Hepatocyte (in vitro differentiated cells): ENCODE measurements around the gene C19orf73. TPM values are rescaled to one million over a fixed set of nuclear protein-coding genes. Genes with fewer than 3 reads are reported as not detected.
A peak's percentile ranks its signal among the peaks of the same experiment; 100 is the strongest.

Source experiments
- DNase-seq: peaks from one replicate; pipeline ENCODE4 v3.0.0-alpha.2; 2016; ENCODE audit warnings: low spot score
- H2AFZ ChIP-seq: fragments of 200-600 bp; sonication (generic); 2 replicates; pipeline ENCODE4 v1.6.0; 2016; ENCODE audit warnings: antibody characterized with exemption, mild to moderate bottlenecking
- H3K27ac ChIP-seq: fragments of 200-600 bp; sonication (generic); 2 replicates; pipeline ENCODE4 v1.5.1; 2016; ENCODE audit warnings: mild to moderate bottlenecking
- H3K27me3 ChIP-seq: fragments of 200-600 bp; sonication (generic); 2 replicates; pipeline ENCODE4 v1.6.1; 2016
- H3K36me3 ChIP-seq: fragments of 200-600 bp; sonication (generic); replicated peaks from 2 replicates; pipeline ENCODE4 v1.5.1; 2016; ENCODE audit warnings: low read depth; ENCODE audit not compliant: insufficient read depth
- H3K4me1 ChIP-seq: fragments of 200-600 bp; sonication (generic); 2 replicates; pipeline ENCODE4 v1.5.1; 2016; ENCODE audit warnings: mild to moderate bottlenecking, moderate library complexity; ENCODE audit not compliant: insufficient read depth
- H3K4me2 ChIP-seq: fragments of 200-600 bp; sonication (generic); 2 replicates; pipeline ENCODE4 v1.6.0; 2016
- H3K4me3 ChIP-seq: fragments of 200-600 bp; sonication (generic); 2 replicates; pipeline ENCODE4 v1.5.1; 2016; ENCODE audit warnings: mild to moderate bottlenecking
- H3K79me2 ChIP-seq: fragments of 200-600 bp; sonication (generic); 2 replicates; pipeline ENCODE4 v1.6.0; 2017; ENCODE audit warnings: mild to moderate bottlenecking
- H3K9me2 ChIP-seq: fragments of 200-600 bp; sonication (generic); replicated peaks from 2 replicates; pipeline ENCODE4 v1.6.0; 2017; ENCODE audit warnings: mild to moderate bottlenecking; ENCODE audit not compliant: insufficient read depth
- H3K9me3 ChIP-seq: fragments of 200-600 bp; sonication (generic); 2 replicates; pipeline ENCODE4 v1.5.1; 2016; ENCODE audit warnings: low read depth, mild to moderate bottlenecking
- H4K20me1 ChIP-seq: fragments of 200-600 bp; sonication (generic); 2 replicates; pipeline ENCODE4 v1.6.0; 2016; ENCODE audit warnings: mild to moderate bottlenecking; ENCODE audit not compliant: insufficient read depth, poor library complexity, severe bottlenecking
- EZH2 ChIP-seq: fragments of 200-600 bp; sonication (generic); IDR thresholded peaks from 2 replicates; pipeline ENCODE4 v1.6.1; 2016; ENCODE audit warnings: antibody characterized with exemption, mild to moderate bottlenecking, borderline replicate concordance
- EZH2phosphoT487 ChIP-seq: fragments of 200-600 bp; sonication (generic); IDR thresholded peaks from one replicate; pipeline ENCODE4 v1.6.1; 2018; ENCODE audit warnings: antibody characterized with exemption, mild to moderate bottlenecking, low read depth, moderate library complexity; ENCODE audit not compliant: unreplicated experiment, severe bottlenecking
- WGBS: methylation state at CpG from one replicate; pipeline ENCODE4 v1.1.6; 2016; ENCODE audit warnings: low lambda C conversion rate; ENCODE audit errors: missing lambda C conversion rate; 5-methylcytosine and 5-hydroxymethylcytosine counted together
- polyA plus RNA-seq: library from polyadenylated mRNA; unstranded; fragments of >200 nt; fragmentation: Nextera tagmentation; extraction: Ambion mirVana; gene quantifications from 2 replicates; pipeline ENCODE4 v1.2.1, GENCODE V29; 2016
- total RNA-seq: library from RNA; depleted of rRNA; stranded (reverse); fragments of >200 nt; gene quantifications from 2 replicates; pipeline ENCODE4 v1.2.3, GENCODE V29; 2014
- TF ChIP-seq, protein P1 (sequence below): fragments of 200-600 bp; sonication (generic); IDR thresholded peaks from 2 replicates; pipeline ENCODE4 v1.5.1; 2016; ENCODE audit warnings: antibody characterized with exemption, mild to moderate bottlenecking; ENCODE audit not compliant: poor library complexity

C19orf73 gene
- total and polyA plus RNA-seq, 2 experiments from 2014 or later: 1.9 to 2.7 TPM

DNA sequence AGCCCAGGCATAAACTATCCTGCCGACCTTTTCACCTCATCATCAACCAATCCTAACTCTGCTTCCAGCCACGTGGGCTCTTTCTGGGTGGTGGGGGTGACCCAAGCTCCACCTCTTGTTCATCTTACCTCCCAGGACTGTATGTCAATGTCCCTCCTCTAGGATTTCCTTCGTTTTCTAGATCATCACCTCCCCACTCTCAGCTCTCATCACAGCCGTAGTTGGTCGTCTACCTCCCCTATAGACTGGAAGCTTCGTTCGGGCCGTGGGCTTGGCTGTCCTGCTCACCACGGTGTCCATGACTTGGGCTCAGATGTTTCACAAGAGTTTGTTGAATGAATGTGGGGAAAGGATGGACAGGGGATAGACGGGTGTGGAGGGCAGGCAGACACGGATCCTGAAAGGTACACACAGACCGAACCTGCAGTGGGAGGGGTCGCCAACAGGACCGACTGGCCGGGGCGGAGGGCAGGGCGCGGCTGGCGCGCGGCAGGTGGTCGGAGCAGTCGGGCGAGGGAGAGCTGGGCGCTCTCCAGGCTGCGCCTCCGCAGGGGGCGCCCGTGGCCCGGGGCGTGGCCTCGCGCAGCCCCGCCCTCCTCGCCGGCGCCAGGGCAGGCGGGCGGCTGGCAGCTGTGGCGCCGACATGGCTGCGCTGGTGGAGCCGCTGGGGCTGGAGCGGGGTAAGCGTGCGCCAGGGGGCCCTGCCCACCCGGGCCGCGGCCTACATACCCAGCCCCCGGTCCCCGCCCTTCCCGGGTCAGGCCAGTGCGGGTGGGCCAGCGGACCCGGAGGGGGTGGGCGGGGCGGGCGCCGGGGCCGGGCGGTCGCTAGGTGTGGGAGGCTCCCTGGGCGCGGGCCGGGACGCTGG lies 4.9 kb downstream of the C19orf73 start, which contains the start of gene LIN7B:
Gene LIN7B, plus strand, starts transcription at position 609 of the 868 bp plus-strand sequence. Its CDS starts 35 bp downstream, at position 644.
- H3K4me3 ChIP-seq: peak within 1 kb of the TSS; percentile 94
- H3K9me2 ChIP-seq: no peaks in the 10 kb centered on the region
- peaks cover 12% of the 10 kb centered on the region for H3K4me1 ChIP-seq
- H2AFZ ChIP-seq: peak within 1 kb of the TSS; percentile 84
- H4K20me1 ChIP-seq: no peaks in the 10 kb centered on the region
- no peak for TF ChIP-seq EZH2phosphoT487
- TF ChIP-seq, protein P1, sequence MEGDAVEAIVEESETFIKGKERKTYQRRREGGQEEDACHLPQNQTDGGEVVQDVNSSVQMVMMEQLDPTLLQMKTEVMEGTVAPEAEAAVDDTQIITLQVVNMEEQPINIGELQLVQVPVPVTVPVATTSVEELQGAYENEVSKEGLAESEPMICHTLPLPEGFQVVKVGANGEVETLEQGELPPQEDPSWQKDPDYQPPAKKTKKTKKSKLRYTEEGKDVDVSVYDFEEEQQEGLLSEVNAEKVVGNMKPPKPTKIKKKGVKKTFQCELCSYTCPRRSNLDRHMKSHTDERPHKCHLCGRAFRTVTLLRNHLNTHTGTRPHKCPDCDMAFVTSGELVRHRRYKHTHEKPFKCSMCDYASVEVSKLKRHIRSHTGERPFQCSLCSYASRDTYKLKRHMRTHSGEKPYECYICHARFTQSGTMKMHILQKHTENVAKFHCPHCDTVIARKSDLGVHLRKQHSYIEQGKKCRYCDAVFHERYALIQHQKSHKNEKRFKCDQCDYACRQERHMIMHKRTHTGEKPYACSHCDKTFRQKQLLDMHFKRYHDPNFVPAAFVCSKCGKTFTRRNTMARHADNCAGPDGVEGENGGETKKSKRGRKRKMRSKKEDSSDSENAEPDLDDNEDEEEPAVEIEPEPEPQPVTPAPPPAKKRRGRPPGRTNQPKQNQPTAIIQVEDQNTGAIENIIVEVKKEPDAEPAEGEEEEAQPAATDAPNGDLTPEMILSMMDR: peak; percentile 40
- no peak for TF ChIP-seq EZH2
- H3K27me3 ChIP-seq: no peaks in the 10 kb centered on the region
- no peaks in the 10 kb centered on the region for H3K79me2 ChIP-seq
- H3K27ac ChIP-seq: peak within 1 kb of the TSS; percentile 94
- peak; percentile 93 for DNase-seq
- no peaks in the 10 kb centered on the region for H3K9me3 ChIP-seq
- no peaks in the 10 kb centered on the region for H3K36me3 ChIP-seq
- 8% methylated on average over 21 of the region's 66 CpGs for WGBS
- peak within 1 kb of the TSS; percentile 99 for H3K4me2 ChIP-seq

DNA sequence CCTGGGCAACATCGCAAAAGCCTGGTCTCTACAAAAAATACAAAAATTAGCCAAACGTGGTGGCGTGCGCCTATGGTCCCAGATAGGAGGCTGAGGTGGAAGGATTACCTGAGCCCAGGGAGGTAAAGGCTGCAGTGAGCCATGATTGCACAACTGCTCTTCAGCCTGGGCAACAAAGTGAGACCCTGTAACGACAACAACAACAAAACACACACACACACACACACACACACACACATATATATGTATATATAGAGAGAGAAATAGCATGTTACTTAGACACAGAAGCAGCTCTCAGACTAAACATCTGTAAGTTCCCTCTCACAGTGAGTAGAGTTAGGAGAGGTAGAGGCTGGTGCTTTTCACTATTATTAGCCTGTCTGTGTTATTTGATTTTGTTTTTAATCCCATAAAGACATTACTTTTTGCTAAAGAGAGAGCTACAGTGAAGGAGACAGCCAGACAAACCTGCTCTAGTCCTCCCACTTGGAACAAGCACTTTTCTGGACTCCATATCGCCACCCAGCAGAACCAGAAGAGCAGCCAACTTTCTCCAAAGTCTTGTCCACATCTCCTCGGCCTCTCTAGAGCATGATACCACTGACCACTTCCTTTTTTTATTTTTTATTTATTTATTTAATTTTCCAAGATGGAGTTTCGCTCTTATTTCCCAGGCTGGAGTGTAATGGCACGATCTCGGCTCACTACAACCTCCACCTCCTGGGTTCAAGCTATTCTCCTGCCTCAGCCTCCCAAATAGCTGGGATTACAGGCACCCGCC lies 7.5 kb downstream of the C19orf73 start:
- H3K27me3 ChIP-seq: no peaks in the 10 kb centered on the region
- H3K4me1 ChIP-seq: peaks cover 5% of the 10 kb centered on the region
- H3K4me2 ChIP-seq: no peak overlapping the region
- 93% methylated on average over 11 of the region's 11 CpGs for WGBS
- H3K79me2 ChIP-seq: no peaks in the 10 kb centered on the region
- H3K9me3 ChIP-seq: no peaks in the 10 kb centered on the region
- H3K9me2 ChIP-seq: no peaks in the 10 kb centered on the region
- no peak for DNase-seq
- H3K36me3 ChIP-seq: no peaks in the 10 kb centered on the region
- H3K27ac ChIP-seq: no peak overlapping the region
- H4K20me1 ChIP-seq: peaks cover 8% of the 10 kb centered on the region
- H2AFZ ChIP-seq: no peak overlapping the region
- no peak overlapping the region for H3K4me3 ChIP-seq
- TF ChIP-seq, protein P1: no peak
- TF ChIP-seq EZH2phosphoT487: no peak
- TF ChIP-seq EZH2: no peak

DNA sequence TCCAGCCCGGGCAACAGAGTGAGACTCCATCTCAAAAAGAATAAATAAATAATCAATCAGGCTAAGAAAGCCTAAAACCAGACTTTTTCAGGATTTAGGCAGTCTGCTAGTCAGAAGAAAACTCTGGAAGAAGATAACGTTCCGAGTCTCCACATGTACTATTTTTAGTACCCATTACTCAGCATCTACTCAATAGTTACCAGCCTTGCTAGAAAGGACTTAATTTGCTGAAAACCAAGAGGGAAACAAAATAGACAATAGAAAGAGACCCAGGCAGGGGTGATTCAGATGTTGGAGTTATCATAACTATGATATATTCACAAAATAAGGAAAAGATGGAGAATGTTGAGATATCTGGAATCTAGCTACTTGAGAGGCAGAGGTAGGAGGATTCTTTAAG lies 8.4 kb downstream of the C19orf73 start:
- H3K79me2 ChIP-seq: no peaks in the 10 kb centered on the region
- H4K20me1 ChIP-seq: peaks cover 12% of the 10 kb centered on the region
- H3K4me2 ChIP-seq: no peak overlapping the region
- TF ChIP-seq EZH2: no peak
- no peak for TF ChIP-seq EZH2phosphoT487
- TF ChIP-seq, protein P1: no peak
- H3K27ac ChIP-seq: peak overlapping the region; percentile 2
- no peaks in the 10 kb centered on the region for H3K36me3 ChIP-seq
- no peaks in the 10 kb centered on the region for H3K27me3 ChIP-seq
- H3K9me3 ChIP-seq: no peaks in the 10 kb centered on the region
- no peaks in the 10 kb centered on the region for H3K9me2 ChIP-seq
- no peak overlapping the region for H2AFZ ChIP-seq
- peaks cover 5% of the 10 kb centered on the region for H3K4me1 ChIP-seq
- DNase-seq: no peak
- 58% methylated on average over 3 of the region's 3 CpGs for WGBS
- no peak overlapping the region for H3K4me3 ChIP-seq
